A204.1 (cell line): ENCODE data around the gene MARVELD1.
A peak's percentile ranks its signal among the peaks of the same experiment; 100 is the strongest.
"Not testable (repeated sequence)": the region's sequence is repeated elsewhere in the genome, so short reads cannot be mapped to it uniquely, and the experiment has no call there.

Experiments used
- FAIRE-seq: peaks from 2 replicates; lab custom pipeline; 2012; peaks lifted over from hg19 to GRCh38; lab: Jason Lieb, UNC

MARVELD1 gene

DNA sequence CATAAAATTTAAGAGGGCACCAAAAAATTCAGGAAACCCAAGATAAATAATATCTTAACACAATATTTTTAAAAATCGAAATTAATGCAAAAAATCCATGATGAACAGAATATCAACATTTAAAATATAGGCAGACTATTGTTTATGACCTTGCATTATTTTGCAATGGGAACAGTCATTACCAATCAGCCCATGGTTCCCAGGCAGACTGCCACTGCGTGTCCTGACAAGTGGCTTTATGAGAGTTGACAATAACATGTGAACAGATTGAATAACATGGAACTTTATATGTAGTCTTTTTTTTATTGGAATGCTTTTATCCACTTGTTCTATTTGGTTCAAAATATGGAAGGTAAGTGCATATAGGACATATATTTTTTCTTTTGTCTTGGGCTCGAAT, 23.4 kb upstream of the MARVELD1 start:
- FAIRE-seq, result no peak

DNA sequence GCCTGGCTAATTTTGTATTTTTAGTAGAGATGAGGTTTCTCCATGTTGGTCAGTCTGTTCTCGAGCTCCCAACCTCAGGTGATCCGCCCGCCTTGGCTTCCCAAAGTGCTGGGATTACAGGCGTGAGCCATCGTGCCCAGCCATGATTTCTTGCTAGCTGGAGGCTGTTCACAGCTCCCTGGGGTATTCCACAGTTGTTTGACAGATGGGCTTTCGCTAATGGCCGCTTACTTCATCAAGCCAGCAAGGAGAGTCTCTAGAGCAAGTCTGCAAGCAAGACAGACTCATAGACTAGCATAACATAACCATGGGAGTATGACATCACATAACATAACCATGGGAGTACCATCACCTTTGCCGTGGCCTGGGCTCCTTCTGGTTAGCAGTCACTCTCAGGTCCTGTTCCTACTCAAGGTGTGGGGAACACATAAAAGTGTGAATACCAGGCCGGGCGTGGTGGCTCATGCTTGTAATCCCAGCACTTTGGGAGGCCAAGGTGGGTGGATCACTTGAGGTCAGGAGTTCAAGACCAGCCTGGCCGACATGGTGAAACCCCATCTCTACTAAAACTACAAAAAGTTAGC, 15.4 kb upstream of the MARVELD1 start:
- FAIRE-seq, result not testable (repeated sequence)

DNA sequence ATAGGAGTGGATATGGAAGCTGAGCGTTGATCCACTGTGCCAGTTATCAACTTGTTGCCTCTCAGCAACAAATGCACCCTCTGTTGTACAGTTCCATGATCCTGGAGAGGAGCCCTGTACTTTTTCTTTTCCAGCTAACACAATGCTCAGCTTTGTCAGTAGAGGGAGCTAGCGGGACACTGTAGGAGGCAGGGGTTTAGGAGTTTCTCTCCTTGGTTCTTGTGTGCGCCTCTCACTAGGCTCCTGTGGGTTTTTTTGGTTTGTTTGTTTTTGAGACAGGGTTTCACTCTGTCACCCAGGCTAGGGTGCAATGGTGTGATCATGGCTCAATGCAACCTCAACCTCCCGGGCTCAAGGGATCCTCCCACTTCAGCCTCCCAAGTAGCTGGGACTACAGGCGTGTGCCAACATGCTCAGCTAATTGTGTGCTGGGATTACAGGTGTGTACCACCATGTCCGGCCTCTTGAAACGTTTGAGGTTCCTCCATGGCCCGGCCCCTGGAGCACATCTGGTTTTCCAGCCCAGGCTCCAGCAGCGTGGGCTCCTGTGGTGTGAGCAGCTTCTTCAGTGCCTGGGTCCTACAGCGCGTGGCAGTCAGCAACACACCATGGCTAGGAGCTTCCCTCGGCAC, 12.0 kb upstream of the MARVELD1 start:
- FAIRE-seq, result peak; percentile 96

DNA sequence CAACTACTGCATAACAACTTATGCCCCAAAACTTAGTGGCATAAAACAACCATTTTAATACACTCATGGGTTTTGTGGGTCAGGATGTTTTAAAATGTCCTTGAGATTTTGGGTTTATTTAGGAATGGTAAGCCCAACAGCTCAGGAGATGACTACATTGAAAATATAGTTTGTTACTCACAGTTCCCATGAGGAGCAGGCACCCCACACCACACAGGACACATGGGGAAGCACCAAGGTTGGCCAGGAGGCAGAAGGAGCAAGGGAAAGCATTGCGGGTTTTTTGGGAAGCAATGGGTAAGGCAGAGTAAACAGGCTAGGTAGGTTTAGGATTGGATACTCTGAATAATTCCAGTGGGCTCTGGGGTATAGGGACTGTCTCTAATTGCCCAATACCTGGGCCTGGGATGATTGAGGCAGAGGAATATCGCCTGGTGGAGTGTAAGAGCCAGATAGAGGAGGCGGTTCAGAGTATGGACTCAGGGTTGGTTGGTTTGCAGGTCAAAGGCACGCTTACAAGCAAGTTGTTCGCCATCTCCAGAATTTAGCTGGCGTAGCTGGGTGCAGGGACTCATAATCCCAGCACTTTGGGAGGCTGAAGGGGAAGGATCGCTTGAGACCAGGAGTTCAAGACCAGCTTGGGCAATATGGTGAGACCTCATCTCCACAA, 10.0 kb upstream of the MARVELD1 start:
- FAIRE-seq, result no peak

DNA sequence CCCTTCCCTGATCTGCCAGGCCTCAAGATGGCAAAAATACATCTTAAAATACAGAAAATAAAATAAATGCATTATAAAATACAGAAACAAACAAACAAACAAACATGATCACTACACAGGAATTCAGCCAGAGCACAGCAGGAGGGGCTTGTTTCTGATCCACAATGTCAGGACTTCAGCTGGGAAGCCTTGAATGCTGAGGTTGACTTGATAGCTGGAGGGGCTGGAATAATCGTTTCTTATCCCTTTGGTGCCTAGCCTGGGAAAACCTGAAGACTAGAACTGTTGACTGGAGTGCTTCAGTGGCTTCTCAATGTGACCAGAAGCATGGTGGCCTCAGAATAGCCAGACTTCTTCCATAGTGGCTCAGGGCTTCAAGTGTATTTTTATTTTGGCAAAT, 9.2 kb upstream of the MARVELD1 start:
- FAIRE-seq, result no peak

DNA sequence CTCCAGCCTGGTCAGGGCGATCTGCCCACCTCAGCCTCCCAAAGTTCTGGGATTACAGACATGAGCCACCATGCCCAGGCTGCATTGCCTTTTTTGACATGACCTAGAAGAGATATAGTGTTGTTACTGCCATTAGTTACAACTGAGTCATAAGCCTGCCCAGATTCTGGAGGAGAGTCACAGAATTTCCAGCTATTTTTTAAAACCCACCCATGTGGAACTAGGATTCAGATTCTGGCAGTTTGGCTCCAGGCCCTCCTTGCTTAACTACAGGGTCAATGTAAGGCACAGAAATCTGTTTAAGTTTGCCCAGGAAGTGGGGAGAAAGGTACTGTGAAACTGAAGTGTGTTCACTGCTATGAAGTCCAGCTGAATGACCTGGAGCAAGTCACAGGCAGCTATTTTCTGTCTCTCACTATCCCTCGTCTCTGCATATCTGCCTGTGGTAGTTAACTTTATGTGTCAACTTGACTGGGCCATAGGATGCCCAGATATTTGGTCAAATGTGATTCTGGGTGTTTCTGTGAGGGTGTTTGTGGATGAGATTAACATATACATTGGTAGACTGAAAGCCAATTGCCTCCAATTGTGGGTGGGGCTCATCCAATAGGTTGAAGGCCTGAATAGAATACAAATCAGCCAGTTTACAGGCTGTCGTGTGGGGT, 8.4 kb upstream of the MARVELD1 start:
- FAIRE-seq, result no peak

DNA sequence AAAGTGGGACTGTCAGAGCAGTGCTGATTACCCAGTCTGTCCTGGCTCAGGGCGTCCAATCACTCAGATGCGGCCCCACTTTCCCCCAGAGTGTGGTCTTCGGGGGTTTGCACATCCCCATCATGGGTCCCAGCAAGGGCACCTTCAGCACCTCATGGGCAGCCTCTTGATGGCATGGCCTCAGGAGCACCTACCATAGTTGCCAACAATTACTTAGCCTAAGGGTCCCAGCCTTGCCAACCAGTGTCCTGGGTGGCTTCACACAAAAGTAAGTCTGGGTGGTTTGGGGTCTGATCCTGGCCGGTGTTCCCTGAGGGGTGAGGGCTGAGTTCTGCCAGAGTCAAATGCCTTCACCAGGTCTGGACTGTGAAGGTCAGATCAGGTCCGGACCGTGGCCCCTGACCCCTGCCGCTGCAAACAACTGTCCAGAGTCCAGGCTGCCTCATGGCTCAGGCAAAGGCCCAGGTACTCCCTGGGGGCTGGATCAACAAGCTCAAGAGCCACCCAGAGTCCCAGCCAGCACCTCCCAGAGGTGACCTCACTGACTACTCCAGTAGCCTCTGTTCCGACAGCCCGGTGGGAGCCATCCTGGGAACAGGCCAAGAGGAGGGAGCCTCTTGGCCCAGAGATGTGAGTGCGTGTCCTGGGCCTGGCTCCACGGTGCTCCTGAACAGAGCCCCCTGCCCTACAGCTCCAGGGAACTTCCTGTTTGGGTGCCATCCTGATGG, 6.2 kb upstream of the MARVELD1 start:
- FAIRE-seq, result no peak

DNA sequence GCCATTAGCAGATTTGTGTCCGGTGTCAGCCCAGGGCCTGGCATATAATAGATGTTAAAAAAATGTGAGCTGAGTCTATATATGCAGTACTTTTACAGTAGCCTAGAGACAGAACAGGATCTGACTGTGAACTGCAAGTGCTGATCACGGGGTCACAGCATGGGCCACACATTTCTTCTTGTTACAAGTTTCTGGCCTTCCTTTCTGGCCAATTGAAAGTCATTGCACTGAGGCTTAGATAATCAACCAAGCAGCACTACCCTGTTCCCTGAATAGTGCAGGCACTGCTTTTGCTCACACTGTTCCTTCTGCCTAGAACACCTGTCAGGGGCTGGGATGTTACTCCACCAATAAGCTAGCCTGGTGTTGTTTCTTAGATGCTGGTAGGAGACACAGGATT, 5.4 kb upstream of the MARVELD1 start:
- no peak for FAIRE-seq

DNA sequence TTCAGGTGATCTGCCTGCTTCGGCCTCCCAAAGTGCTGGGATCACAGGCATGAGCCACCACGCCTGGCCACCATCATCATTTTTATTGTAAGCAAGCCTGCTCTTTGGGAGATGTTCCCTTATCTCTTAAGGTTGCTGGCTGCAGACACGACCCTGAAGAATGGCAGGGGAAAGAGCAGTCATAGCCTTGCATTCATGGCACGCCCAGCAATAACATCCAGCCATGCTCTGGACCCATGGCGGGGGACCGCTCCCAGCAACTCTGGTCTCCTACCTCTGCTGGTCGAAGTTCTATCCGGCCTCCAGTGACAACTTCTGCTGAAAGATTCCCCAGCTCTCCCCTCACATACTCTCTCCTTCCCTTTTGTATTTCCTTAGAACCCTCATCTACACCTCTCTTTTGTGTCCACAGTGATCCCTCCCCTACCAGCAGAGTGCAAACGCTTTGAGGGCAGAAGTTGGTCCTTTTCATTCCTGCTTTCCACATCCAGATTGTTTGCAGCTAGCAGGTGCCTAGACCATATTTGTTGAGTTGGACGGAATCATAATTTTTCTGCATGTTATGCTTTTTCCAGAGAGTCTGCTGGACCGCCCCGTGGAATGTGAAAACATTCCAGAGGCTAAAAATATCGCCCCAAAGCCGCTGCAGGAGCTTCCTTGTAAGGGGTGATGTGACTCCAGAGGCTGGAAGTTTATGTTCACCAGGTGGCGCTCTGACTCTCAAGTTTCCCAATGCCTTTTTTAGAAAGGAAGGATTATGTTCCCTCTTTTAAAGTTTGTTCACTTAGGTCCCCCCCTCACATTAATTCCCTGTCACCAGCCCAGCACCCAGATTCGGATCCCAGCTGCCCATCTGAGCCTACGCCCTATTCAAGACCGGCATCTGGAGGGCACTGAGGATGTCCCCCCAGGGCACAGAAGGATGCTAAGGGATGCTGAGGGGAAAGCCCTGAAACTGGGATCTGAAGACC, 4.3 kb upstream of the MARVELD1 start:
- no peak for FAIRE-seq

DNA sequence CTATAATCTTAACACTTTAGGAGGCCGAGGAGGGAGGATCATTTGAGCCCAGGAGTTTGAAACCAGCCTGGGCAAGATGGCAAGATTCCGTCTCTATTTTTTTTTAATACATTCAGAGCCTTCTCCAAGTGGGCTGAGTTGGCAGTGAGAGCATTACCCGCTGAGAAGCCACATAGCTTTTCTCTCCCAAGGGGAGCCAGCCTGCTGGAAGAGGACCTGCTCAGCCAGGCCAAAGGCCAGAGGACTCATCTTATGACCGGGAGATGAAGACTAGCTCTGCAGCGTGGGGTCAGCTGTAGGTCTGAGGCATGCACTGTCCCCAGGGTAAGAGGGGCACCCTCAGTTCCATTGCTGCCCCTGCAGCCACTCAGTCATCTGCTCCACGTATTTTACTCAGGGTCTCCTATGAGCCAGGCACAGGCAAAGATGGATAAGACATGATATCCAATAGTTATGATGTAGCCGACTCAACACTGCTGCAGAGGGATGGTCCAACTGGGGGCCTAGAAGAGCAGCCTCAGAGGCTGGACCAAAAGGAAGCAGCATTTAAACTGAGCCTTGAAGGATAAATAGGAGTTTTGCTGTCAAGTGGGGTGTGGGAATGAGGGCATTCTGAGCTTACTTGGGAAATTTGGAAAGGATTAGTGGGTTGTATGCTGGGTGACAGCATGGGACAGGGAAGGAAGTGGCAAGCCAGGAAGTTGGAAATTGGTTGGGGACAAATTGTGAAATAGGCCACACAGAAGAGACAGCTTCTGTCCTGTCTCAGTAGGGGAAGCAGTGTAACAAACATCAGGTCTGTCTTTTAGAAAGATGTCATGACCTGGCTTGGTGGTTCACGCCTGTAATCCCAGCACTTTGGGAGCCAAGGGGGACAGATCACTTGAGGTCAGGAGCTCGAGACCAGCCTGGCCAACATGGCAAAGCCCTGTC, 1.6 kb upstream of the MARVELD1 start:
- no peak for FAIRE-seq

DNA sequence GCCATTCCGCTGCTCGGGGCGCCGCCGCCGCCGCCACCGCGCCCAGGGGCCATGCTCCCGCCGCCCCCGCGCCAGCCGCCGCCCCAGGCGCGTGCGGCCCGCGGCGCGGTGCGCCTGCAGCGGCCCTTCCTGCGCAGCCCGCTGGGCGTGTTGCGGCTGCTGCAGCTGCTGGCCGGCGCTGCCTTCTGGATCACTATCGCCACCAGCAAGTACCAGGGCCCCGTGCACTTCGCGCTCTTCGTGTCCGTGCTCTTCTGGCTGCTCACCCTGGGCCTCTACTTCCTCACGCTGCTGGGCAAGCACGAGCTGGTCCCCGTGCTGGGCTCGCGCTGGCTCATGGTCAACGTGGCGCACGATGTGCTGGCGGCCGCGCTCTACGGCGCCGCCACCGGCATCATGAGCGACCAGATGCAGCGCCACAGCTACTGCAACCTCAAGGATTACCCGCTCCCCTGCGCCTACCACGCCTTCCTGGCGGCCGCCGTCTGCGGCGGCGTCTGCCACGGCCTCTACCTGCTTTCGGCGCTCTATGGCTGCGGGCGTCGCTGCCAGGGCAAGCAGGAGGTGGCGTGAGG, 383 bp downstream of the MARVELD1 start:
- no peak for FAIRE-seq

DNA sequence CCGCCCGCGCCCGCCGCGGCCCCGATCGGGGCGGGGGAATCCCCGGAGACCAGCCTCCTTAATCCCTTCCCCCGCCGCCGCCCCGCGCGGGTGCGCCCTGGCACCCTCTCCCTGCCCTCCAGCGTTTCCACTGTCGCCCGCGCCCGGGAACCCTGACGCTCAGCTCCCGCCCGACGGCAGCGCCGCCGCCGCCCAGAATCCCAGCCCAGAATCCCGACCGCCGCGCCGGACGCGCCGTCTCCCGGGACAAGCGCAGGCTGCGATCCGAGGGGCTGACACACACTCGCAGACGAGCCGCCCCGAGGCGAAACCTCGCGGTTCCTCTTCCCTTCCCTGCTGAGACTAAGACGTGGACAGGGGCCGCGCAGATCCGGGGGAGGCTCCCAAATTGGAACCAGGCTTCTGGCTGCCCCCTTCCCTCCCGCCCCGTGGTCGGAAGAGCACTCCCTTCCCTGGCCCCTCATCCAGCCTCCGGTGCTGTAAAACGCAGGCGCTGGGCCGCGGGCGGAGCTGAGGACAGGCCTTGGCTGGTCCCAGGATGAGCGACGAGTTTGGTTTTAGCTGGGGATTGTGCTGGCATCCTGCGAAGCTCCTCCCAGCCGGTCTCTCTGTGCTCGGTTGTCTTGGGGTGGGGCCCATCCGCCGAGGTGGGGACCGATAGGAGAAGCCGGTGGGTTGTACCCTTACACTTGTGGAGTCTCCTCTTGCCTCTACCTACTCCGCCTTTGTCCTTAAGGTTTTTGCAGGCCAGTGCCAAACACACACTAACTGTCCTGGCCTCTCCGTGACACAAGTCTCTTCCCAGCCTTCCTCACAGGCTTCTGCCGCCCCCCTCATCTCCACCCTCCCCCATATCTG, 1.1 kb downstream of the MARVELD1 start:
- FAIRE-seq, result no peak

DNA sequence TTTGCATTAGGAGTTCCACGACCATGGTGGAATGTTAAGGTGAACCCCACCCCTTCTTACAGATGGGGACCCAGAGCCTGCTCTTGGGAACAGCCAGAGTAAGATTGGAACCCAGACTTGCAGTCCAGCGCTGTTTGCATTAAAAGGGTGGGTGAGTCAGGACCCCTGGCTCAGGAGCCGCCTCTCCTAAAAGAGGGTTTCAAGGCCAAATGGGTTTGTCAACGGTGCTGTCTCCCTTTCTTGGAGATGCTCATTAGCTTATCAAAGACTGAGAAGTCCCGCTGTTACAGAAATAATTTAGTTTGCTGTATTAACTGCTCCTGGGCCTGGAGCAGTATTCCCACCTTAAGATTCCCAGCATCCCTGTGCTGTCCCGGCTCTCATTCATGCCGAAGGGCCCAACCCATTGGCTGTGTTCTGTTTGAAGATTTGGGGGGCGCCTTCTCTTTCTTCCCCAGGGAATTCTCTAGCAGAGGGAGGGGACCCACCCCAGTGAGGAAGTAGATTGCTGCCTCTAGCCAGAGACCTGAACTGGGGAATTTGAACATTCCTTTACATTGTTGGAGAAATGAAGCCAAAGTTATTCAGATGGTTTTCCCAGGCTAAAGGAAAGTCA, 1.8 kb downstream of the MARVELD1 start:
- no peak for FAIRE-seq

DNA sequence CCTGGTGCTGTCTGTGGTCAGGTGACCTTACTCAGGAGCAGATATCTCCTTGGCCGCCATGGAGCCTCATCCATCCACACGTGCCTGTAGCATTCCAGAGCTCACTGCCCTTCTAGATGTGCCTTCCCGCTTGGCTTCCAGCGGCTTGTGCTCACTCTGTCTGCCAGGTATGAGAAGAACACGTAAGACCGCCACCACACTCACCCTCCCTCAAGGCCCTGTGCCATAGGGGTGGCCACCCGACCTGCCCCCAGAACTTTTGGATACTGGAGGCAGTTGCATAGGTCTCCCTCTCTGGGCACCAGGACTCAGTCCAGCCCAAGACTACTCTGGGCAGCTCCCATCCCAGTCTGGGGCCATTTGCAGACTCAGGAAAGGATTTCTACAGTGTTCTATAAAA, 4.1 kb downstream of the MARVELD1 start:
- no peak for FAIRE-seq

DNA sequence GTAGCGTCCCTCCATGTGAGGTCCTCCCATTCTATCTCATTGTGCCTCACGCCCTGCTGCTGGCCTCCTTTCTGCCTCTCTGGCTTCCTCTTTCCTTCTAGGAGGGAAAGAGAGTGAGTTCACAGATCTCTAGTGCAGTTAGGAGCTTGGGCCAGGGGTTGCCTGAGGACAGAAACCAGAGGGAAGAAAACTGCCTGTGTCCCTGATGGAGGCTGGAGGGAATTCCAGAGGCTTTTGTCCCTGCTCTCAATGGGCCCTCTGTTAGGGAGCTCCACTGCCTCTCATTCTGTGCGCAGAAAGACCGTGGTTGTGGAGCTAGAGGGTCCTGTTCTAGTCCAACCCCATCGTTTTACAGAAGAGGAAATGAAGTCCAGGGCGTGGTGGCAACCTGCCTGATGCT, 4.6 kb downstream of the MARVELD1 start:
- FAIRE-seq, result no peak

DNA sequence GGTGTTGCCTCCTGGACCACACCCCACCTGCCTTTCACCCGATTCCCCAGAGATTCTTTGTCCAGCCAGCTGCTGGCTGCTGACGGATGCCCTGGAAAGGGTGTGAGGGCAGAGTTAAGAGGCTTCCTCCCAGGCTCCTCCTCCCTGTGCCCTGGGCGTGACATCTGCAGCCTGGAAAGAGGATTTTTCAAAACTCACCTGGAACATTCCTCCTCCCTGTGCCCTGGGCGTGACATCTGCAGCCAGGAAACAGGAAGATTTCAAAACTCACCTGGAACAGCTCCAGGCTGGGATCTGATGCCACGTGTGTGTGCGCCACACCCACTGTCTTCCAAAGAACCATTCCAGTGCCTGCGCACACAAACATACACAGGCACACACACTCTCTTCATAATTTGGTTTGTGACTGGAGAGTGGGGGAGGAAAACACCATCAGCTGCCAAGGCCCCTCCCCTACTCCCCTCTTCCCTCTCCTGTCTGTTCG, 5.2 kb downstream of the MARVELD1 start:
- no peak for FAIRE-seq

DNA sequence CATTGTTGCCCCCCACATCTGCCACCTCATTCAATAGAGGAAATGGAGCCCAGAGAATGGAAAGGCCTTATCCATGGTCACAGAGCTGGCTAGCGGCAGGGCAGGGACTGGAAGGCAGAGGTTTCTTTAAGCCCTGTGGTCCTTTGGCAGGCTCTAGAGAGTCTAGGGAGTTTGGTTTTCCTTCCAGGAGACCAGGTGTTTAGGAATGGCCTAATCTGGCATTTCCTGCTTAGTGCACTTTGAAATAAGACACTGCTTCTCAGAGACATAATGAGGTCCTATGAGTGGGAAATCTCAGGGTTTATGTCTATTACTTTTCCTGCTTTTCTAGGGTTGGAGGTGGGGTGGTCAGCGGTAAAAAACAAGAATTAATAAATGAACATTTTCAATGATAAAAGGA, 6.1 kb downstream of the MARVELD1 start:
- FAIRE-seq, result no peak
